GM21390 (cell line): ENCODE data around the gene SLC35F3.

Source experiments
- ATAC-seq: cut with Tn5 transposase; IDR thresholded peaks from one replicate; pipeline ENCODE4 v1.9.1; 2021; ENCODE audit not compliant: unreplicated experiment

The SLC35F3 gene

DNA sequence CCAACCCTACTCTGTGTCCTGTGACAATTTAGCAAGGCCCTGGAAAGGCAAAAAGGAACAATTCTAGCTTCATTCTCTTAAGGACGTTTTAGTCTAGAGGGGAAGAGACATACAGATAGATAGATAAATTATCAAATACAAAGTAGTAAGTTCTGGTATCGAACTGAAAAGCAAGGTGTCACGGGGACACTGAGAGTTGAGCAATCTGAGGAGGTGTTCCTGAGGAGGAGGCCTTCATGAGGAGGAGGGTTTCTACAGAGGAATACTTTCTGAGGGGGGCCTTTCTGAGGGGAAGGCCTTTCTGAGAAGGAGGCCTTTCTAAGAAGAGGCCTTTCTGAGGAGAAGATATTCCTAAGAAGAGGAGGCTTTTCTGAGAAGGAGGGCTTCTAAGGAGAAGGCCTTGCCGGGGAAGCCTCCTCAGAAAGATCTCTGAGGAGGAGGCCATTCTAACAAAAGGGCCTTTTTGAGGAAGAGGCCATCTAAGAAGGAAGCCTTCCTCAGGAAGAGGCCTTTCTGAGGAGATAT is 312.9 kb downstream of the SLC35F3 start:
- no peak for ATAC-seq

DNA sequence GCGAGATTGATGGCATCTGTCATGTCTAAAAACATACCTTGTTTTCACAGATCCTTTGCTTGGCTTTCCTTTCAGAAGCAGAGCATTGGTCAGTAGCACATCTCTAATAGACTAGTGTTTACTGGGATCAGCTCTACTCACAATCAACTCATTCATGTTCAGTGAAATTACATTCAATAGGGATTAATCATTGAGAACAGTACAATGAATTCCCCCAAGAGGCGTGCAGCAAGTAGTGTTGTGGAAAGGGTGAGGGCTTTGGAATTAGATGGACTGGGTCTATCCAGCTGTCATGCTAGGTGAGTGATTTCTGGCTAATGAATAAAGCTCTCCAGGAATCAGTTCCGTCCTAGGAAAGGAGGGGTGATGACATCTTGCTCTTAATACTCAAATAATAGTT is 313.6 kb downstream of the SLC35F3 start:
- ATAC-seq = no peak

- no peak for ATAC-seq
These were observed 315.2 kb downstream of the SLC35F3 start for GRCh38 chr1:234219711-234220110.

DNA sequence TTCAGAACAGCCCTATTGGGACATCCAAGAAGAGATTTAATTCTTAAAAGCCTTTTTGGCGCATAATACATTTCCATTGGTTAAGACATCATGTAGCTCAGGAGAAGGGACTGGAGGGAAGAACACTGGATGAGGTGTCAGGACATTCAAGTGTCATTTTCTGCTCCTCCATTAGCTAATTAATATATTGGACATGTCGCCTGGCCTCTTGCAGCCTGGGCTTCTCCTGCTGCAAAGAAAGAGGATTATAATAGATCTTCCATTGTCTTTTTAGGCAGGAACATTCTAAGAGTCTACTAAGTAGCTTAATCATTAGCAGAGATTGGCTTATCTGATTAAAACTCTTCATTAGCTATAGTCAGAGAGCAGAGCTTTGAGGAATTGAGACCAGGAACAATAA is 317.1 kb downstream of the SLC35F3 start:
- no peak for ATAC-seq

GRCh38 chr1:234222561-234223280 is 318.2 kb downstream of the SLC35F3 start:
- no peak for ATAC-seq

- no peak for ATAC-seq
These were observed 321.8 kb downstream of the SLC35F3 start for GRCh38 chr1:234226113-234226818.

- no peak for ATAC-seq
These were observed 322.3 kb downstream of the SLC35F3 start for GRCh38 chr1:234226819-234227165.

- no peak for ATAC-seq
These were observed 325.3 kb downstream of the SLC35F3 start for GRCh38 chr1:234229581-234230387.

GRCh38 chr1:234230414-234230862 is 326.0 kb downstream of the SLC35F3 start:
- ATAC-seq = peak; percentile 70

- no peak for ATAC-seq
These were observed 326.8 kb downstream of the SLC35F3 start for GRCh38 chr1:234231061-234231892.

DNA sequence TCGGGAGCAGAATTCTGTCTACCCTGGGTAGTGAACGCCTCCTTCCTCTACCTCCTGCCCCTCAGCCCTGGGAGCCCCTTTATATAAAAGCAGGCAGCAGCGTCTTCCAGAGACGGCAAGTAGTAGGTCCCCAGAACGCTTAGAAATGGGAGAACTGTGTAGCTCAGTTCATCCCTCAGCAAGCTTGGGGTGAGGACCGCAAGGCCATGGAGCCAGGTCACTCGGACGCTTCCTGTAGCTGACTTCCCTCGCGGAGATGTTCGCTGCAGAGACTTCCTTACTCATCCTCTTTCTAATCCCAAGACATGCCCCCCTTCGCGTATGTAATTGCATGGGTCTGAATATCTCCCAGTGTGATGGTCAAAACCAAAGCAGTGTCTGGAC is 327.4 kb downstream of the SLC35F3 start:
- no peak for ATAC-seq

GRCh38 chr1:234234199-234234598 is 329.7 kb downstream of the SLC35F3 start:
- ATAC-seq = no peak

- ATAC-seq = no peak
These were observed 331.0 kb downstream of the SLC35F3 start for GRCh38 chr1:234235434-234235881.

GRCh38 chr1:234237393-234237792 is 332.9 kb downstream of the SLC35F3 start:
- no peak for ATAC-seq

GRCh38 chr1:234238060-234238459 is 333.6 kb downstream of the SLC35F3 start:
- no peak for ATAC-seq

- ATAC-seq = no peak
These were observed 335.0 kb downstream of the SLC35F3 start for GRCh38 chr1:234239515-234239914.

DNA sequence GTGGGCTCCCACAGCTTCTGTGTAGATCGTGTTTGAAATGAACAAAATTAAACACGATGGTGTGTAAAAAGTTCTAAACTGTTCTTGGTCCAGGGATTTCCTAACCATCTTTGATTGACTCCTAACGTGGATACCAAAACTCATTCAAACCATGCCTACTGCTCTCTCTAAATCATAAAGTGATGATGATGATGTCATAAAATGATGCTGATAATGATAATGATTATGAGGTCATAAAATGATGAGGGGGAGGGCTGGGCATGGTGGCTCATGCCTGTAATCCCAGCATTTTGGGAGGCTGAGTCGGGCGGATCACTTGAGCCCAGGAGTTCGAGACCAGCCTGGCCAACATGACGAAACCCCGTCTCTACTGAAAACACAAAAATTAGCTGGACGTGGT is 335.5 kb downstream of the SLC35F3 start:
- ATAC-seq = no peak

DNA sequence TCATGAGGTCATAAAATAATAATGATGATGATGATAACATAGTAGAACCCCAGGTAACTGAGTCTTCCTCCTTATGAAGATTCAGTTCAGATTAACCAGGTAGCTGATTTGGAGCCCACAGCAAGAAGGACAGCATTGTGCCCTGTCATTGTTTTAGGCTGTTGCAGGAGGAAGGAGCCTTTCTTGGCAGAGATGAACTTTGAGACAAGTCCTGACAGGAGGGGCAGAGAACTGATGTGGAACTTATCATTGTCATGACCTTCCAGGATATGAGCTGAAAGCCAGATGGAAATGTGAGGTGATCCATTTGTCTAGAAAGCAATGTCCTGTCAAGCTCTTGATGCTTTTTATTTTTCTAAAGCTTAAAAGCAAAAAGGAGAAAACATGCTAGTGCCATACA is 336.2 kb downstream of the SLC35F3 start:
- no peak for ATAC-seq

- no peak for ATAC-seq
These were observed 337.5 kb downstream of the SLC35F3 start for GRCh38 chr1:234241941-234242490.

GRCh38 chr1:234243521-234244260 is 339.2 kb downstream of the SLC35F3 start:
- ATAC-seq = no peak
